GM21381 (cell line): Measurements from ENCODE around the gene DNAL1.
"Not testable (repeated sequence)": the region's sequence is repeated elsewhere in the genome, so short reads cannot be mapped to it uniquely, and the experiment has no call there.

ENCODE experiments used
- ATAC-seq: cut with Tn5 transposase; IDR thresholded peaks from one replicate; pipeline ENCODE4 v1.9.1; 2021; ENCODE audit warnings: mild to moderate bottlenecking, moderate library complexity; ENCODE audit not compliant: unreplicated experiment

Gene DNAL1, protein sequence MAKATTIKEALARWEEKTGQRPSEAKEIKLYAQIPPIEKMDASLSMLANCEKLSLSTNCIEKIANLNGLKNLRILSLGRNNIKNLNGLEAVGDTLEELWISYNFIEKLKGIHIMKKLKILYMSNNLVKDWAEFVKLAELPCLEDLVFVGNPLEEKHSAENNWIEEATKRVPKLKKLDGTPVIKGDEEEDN

DNA sequence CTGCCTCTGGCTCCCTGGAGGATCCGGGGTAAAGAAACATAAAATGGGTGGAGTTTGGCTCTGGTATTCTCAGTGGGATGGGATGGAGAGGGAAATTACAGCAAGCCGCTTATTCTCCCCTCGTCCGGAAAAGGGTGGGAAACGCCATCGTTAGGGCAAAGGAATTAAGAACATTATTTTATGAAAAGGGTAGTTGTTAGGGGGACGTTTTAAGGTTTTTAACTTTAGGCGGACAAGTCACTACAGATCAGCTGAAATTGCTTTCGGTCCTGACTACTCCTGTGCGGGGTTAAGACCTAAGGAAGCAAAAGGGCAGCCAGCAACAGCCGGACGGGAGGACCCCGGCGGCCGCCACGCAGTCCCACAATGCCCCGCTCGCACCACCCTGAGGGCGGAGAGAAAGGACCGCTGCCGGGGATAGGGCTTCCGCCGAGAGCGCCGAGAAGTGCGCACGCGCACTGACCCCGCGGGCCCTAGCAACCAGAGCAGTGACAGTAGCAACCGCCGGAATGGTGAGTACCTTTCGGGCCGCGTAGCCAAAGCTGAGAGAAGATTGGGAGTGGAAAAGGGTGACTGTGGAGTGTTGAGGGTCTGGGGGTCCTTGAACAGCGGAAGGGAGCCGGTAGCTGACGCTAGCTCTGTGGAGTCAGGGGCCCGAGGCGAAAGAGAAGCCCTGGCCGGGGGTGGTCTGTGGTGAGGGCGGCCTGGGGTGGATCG lies at the start of gene DNAL1:
Gene DNAL1 (plus strand): TSS at position 456 of the 717 bp plus-strand sequence. CDS start 54 bp downstream, at position 510.
- ATAC-seq, result peak; percentile 96

DNA sequence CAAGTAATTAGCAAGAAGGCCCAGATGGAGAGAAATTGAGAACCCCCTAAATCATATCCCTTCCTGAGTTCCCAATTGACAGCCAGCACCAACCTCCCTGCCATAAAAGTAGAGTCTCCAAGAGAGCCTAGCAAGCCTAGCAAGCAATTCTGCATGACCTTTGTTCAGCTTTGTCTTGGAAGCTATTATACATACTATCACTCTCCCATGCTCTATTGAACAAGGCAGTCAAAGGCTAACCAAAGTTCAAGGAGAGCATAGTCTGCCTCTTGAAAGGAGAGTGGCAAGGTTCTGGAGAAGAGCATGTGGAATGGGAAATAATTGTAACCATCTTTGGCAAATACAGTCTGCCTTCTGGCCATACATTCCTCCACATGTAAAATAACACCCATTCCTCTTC lies 45.3 kb upstream of the DNAL1 start:
- ATAC-seq, result no peak

DNA sequence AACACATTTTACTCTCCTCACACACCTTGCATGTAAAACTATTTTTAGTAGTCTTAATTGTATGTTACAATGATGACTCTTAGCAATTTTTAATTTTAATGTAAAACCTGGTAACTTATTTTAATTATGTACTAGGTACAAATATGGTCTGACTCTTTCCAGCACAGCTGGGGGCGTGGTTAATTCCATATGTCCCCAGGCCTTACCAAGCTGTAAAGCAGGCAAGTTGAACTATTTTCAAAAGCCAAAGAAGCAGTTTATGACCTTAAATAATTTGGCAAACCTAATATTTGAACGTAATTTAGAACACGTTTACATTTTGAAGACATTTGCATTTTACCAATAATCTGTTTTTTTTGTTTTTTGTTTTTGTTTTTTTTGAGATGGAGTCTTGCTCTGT lies 41.8 kb upstream of the DNAL1 start:
- ATAC-seq, result no peak

DNA sequence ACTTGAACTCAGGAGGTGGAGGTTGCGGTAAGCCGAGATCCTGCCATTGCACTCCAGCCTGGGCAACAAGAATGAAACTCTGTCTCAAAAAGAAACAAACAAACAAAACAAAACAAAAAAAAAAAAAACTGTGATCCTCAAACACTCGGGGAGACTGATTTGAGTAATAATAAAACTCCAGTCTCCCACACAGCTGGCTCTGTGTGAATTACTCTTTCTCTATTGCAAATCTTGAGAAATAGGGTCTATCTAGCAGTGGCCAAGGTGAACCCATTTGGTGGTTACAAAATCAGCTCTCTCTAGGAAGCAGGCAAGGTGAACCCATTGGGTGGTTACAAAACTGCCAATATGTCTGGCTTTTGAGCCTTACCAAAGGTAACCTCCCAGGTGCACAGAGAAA lies 38.5 kb upstream of the DNAL1 start:
- no peak for ATAC-seq

DNA sequence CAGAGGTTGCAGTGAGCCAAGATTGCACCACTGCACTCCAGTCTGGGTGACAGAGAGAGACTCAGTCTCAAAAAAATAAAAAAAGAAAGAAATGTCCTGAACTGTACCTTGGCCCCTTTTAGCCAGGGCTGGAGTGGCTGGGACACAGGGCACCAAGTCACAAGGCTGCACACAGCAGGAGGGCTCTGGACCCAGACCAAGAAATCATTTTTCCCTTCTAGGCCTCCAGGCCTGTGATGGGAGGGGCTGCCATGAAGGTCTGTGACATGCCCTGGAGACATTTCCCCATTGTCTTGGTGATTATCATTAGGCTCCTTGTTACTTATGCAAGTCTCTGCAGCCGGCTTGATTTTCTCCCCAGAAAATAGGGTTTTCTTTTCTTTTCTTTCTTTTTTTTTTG lies 37.5 kb upstream of the DNAL1 start:
- no peak for ATAC-seq

DNA sequence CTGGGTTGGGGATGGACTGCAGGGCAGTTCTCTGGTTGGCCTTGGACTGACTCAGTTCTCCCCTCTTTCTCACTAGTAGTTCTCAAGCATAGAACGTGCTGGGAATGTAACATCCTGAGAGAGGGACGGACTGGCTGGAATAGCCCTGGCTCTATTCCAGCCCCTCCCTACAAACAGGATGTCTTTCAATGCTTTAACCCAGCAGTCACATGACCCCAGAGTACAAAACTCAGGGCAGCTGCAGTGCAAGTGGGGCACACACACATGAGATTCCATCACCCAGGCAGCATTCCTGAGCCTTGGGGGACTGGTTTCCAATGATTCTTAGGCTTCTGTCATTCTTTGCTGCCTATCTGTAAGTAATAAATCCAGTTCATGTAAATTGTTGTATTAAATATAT lies 34.1 kb upstream of the DNAL1 start:
- no peak for ATAC-seq

DNA sequence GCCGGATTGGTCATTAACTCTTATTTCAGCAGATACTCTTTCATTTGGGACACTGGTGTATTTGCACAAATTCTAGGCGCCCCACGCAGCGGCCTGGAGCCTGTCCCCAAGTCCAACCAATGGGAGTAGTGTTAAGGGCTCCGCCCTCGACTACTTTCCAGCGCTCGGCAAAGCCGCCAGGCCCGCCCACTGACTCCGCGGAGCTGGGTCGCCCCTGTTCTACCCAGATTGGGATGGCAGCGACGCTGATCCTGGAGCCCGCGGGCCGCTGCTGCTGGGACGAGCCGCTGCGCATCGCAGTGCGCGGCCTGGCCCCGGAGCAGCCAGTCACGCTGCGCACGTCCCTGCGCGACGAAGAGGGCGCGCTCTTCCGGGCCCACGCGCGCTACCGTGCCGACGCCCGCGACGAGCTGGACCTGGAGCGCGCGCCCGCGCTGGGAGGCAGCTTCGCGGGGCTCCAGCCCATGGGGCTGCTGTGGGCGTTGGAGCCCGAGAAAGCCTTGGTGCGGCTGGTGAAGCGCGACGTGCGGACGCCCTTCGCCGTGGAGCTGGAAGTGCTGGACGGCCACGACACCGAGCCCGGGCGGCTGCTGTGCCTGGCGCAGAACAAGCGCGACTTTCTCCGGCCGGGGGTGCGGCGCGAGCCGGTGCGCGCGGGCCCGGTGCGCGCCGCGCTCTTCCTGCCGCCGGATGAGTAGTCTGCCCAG lies 32.3 kb upstream of the DNAL1 start, which contains the start of gene ACOT6:
Gene ACOT6 (plus strand): TSS at position 179 of the 707 bp plus-strand sequence. CDS start 55 bp downstream, at position 234.
- peak; percentile 77 for ATAC-seq

DNA sequence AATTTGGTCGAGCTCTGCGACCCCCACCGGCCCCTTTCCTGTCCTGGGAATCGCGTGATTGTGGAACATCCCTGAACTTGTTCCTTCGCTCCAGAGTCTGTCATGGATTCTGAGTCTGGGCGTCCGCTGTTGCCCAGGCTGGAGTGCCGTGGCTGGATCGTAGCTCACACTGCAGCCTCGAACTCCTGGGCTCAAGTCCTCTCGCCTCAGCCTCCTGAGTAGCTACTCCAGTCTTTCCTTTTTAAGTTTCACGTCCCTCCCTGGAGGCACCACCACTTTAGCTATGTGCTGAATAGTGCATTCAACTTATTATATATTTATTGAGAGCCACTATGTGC lies 31.8 kb upstream of the DNAL1 start:
- no peak for ATAC-seq

DNA sequence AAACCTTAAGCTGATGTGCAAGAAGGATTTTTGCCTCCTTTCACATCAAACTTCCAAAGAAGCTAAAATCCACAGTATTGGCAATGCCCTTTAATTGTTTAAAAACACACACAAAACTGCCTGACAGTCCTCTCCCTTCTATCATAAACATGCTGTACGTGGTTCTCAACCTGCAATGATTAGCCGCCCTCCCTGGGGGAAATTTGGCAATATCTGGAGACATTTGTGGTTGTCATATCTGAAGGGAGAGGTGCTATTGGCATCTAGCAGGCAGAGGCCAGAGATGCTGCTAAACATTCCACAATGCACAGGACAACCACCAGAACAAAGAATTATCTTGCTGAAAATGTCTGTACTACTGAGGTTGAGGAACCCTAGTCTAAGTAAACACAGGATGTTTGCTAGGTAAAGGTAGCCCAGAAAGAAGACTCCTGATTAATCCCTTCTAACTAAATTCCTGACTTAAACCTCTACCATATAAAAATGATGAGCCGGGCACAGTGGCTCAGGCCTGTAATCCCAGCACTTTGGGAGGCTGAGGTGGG lies 31.3 kb upstream of the DNAL1 start:
- no peak for ATAC-seq

DNA sequence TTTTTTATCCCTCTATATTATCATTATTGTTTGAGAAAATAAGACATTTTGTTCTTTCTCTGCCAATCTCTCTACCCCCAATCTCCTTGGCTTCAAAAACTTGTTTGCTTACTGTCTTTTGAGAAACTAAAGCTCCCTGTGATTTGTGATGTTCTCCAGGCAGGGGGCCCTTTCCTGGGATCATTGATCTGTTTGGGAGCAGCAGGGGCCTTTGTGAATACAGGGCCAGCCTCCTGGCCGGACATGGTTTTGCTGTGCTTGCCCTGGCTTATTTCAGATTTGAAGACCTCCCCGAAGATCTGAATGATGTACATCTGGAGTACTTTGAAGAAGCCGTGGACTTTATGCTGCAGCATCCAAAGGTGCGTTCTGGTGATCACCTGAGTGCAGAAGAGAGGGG lies 28.0 kb upstream of the DNAL1 start:
- ATAC-seq, result no peak

DNA sequence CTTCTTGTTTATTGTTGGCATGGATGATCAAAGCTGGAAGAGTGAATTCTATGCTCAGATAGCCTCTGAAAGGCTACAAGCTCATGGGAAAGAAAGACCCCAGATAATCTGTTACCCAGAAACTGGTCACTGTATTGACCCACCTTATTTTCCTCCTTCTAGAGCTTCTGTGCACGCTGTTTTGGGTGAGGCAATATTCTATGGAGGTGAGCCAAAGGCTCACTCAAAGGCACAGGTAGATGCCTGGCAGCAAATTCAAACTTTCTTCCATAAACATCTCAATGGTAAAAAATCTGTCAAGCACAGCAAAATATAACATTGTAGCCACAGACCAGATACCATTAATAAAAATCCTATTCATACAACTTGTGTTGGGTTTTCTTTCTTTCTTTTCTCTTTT lies 25.3 kb upstream of the DNAL1 start:
- no peak for ATAC-seq

DNA sequence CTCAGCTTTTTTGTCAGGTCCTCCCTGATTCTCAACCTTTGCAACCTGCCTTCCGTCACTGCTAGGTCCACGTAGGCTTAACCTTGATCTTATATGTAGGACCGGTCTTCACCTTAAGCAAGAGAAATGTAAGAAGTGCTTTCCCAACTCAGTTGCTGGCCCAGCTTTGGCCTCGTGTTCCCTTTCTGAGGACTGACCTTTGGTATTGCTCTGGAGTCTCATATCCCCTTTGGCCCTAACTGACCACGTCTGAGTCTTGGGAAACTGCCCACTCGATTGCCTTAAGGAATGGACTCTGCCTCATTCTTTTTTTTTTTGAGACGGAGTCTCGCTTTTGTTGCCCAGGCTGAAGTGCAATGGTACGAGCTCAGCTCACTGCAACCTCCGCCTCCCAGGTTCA lies 24.5 kb upstream of the DNAL1 start:
- ATAC-seq, result no peak

DNA sequence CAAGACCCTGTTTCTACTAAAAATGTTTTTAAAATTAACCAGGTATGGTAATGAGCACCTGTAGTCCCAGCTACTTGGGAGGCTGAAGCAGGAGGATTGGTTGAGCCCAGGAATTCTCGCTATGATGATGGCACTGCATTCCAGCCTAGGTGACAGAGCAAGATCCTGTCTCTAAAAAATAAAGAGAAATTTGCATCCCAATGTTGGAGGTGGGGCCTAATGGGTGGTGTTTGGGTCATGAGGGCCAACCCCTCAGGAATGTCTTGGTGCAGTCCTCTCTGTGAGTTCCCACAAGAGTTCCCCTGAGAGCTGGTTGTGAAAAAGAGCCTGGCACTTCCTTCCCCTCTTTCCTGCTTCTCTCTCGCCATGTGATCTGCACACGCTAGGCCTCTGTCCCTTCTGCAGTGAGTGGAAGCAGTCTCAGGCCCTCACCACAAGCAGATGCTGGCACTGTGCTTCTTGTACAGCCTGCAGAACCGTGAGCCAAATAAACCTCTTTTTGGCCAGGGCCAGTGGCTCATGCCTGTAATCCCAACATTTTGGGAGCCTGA lies 21.2 kb upstream of the DNAL1 start:
- ATAC-seq, result no peak

DNA sequence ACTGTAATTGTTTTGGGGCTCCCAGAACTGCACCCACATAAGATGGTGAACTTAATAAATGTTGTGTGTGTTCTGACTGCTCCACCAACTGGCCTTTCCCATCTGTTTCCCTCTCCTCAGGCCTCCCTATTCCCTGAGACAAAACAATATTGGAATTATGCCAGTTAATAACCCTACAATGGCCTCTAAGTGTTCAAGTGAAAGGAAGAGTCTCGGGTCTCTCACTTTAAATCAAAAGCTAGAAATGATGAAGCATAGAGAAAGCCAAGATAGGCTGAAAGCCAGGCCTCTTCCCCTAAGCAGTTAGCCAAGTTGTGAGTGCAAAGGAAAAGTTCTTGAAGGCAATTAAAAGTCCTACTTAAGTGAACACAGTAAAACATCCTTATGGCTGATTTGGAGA lies 19.1 kb upstream of the DNAL1 start:
- no peak for ATAC-seq

DNA sequence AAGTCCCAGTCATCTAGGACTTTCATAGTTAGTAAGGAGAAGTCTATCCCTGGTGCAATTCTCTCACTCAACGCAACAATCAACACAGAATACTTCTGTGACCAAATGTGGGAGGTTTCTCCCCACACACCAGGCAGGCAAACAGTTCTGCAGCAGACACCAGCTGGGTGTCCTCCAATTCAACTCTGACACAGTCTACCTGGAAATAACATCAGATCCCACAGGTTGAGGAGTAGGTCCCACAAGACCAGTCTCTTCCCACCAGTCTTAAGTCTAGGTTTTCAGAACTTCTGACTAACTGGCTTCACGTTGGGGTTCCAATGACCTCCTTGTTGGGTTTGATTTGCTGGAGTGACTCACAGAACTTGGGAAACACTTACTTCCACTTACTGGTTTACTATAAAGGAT lies 17.6 kb upstream of the DNAL1 start:
- ATAC-seq, result no peak

DNA sequence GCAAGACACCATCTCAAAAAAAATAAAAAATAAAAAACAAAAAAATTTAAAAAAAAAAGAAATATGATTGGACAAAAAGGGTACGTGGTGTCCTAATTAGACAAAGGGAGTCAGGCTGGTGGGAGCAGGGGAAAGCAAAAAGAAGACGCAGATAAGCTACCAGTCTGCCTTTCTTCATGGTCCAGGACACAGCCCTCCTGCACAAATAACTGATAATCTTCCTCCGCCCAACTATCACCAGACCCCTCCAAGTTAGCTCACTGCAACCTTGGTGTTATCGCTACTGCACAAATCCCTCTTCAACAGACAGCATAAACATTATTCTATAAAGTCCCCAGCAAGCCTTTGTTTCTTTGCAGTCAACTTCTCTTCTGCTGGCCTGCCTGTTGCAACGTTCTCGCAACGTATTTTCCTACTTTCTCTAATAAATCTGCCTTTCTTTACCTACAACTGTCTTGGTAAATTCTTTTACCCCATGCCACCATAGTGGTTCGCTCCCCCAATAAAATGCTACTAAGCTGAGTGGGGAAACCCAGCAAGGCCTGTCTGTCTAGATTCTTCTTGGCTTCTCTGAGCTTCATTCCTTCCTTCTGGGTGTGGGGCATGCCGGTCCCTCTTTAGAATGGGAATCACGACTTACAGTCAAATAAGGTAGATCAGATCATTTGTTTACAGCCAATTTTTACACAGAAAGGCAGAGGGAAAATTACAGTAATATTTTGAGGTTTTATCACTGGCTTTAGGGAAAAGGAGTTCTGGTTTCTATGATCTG lies 14.6 kb upstream of the DNAL1 start:
- no peak for ATAC-seq

DNA sequence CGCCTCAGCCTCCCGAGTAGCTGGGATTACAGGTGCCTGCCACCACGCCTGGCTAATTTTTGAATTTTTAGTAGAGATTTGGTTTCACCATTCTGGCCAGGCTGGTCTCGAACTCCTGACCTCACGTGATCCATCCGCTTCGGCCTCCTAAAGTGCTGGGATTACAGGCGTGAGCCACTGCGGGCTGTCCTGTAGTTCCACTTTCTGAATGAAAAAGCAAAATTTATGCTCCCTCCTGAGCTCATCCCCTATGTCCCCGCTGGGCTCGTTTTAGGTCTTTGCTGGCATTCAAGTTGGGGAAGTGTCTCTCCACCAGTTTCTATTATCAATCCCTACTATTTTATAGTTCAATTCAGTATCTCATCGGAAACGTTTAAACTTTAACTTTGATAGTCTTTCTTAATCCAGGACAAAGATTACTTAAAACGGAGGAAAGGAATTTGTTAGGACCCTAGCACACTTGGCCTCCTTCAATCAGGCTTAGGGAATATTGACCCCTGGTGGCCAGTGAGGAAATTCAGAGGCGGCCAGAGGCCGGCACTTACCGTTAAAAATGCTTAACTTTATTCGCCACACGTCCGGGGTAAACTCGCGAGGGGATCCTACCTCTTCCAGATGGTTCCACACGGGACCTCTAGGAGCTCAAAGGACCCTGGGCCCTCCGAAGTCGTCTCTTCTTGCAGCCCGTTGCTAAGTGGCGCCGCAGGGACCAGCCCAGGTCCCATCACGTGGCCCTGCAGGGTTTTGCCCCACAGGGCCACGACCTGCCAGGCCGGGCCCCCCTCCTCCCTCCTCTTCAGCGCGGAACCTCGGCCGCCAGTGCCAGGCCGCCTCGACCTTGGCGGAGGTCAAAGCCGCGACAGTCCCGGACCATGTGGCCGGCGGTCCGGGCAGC lies 11.4 kb upstream of the DNAL1 start:
- ATAC-seq, result peak; percentile 62

DNA sequence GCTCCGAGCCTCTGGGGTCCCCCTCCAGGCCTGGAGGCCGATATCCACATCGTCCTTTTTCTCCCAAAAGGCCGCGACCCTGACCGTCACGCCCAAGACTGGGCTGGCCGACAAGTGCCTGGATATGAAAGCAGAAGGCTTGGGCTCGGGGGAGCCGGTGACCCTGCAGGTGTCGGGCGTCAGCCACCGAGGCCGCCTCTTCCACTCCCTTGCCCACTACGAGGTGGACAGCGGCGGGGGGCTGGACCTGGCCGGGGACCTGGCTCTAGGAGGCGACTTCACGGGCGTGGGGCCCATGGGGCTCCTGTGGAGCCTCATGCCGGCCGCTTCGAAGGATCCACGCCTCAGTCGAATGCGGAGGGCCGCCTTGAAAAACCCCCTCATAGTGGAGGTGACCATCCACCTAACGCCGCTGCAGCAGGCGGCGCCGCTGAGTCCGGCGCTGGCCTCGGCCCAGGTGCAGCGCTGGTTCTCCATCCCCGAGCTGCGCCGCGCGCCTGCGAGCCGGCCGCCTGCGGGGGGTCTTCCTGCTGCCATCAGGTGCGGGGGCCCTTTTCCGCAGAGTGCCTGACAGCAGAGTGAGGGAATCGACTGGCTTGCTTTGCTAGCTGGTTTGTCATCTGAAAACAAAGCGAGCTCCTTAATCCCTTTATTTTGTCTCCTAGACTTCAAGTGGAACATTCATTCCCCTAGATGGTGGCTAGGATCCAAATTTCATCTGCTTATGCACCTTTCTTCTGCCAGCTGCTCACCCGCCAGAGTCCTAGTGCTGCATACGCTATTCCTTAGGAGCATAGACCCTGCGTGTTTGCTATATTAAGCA lies 10.6 kb upstream of the DNAL1 start:
- no peak for ATAC-seq

DNA sequence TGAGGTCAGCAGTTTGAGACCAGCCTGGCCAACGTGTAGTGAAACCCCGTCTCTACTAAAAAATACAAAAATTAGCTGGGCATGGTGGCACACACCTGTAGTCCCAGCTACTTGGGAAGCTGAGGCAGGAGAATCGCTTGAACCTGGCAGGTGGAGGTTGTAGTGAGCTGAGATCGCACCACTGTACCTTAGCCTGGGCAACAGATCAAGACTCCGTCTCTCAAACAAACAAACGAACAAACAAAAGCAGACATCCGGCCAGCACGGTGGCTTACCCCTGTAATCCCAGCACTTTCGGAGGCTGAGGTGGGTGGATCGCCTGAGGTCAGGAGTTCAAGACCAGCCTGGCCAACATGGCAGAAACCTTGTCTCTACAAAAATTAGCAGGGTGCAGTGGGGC lies 8.4 kb upstream of the DNAL1 start:
- ATAC-seq, result not testable (repeated sequence)
